DMS114 treated with DMSO at 0.1 percent for 48 hours (cell line): ENCODE measurements around the gene BOC.

Source experiments
- DNase-seq: peaks from one replicate; lab custom pipeline; 2025; ENCODE audit not compliant: unreplicated experiment; lab: John Stamatoyannopoulos, UW

BOC gene

GRCh38 chr3:113193288-113193687 is 18.1 kb upstream of the BOC start:
- DNase-seq: no peak

- no peak for DNase-seq
Observed at GRCh38 chr3:113193719-113194118, 17.6 kb upstream of the BOC start.

GRCh38 chr3:113194823-113195401 is 16.4 kb upstream of the BOC start:
- no peak for DNase-seq

- DNase-seq: no peak
Observed at GRCh38 chr3:113200351-113200750, 11.0 kb upstream of the BOC start.

GRCh38 chr3:113200946-113201345 is 10.4 kb upstream of the BOC start:
- DNase-seq: no peak

- no peak for DNase-seq
Observed at GRCh38 chr3:113204371-113204770, 7.0 kb upstream of the BOC start.

- DNase-seq: no peak
Observed at GRCh38 chr3:113205481-113205880, 5.9 kb upstream of the BOC start.

GRCh38 chr3:113210604-113211329 is 590 bp upstream of the BOC start:
- no peak for DNase-seq

- DNase-seq: peak; percentile 1
Observed at GRCh38 chr3:113212150-113212843, 940 bp downstream of the BOC start.

GRCh38 chr3:113212844-113213375 is 1.6 kb downstream of the BOC start:
- no peak for DNase-seq

- no peak for DNase-seq
Observed at GRCh38 chr3:113213896-113214587, 2.7 kb downstream of the BOC start.

GRCh38 chr3:113214917-113215595 is 3.7 kb downstream of the BOC start:
- DNase-seq: no peak

GRCh38 chr3:113216393-113216792 is 5.0 kb downstream of the BOC start:
- no peak for DNase-seq

- no peak for DNase-seq
Observed at GRCh38 chr3:113218011-113218680, 6.8 kb downstream of the BOC start.

- DNase-seq: no peak
Observed at GRCh38 chr3:113218681-113219045, 7.3 kb downstream of the BOC start.

- no peak for DNase-seq
Observed at GRCh38 chr3:113219605-113220300, 8.4 kb downstream of the BOC start.

GRCh38 chr3:113220721-113221120 is 9.4 kb downstream of the BOC start:
- DNase-seq: no peak

GRCh38 chr3:113221721-113222257 is 10.4 kb downstream of the BOC start:
- DNase-seq: no peak

GRCh38 chr3:113222451-113223086 is 11.2 kb downstream of the BOC start:
- DNase-seq: no peak
